Measurements from ENCODE around the gene CCL25. TPM values are rescaled to one million over a fixed set of nuclear protein-coding genes. Genes with fewer than 3 reads are reported as not detected.
A peak's percentile ranks its signal among the peaks of the same experiment; 100 is the strongest.

CCL25 gene
- total RNA-seq, 1 experiment from 2014 or later, result not detected

DNA sequence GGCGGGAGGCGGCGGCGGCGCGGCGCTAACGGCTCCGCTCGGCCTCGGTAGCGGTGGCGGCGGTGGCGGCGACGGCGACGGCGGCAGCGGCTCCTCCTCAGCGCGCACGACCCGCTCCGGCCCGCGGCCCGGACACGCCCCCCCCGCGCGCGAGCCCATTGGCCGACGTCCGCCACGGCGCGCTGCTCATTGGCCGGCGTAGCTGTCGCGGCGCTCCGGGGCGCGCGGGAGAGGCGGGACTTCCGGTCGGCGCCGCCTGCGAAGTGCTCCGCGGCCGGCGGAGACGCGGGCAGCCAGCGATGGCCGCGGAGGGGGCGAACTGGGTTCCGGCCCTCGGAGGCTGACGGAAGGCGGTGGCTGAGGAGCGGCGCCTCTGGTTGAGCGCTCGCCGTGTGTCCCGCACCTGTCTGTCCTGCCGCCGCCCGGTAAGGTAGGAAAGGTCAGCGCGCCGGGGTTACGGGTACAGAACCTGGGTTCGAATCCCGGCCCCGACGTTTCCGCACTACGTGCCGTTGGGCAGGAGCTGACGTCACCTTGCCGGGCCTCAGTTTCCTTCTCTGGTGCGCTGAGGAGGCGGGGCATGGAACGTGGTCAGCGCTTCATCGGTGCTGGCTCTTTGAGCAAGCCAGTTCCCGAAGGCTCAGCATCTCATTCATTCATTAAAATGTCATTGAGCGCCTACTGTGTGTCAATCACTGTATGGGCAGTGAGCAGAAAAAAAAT is 46.9 kb upstream of the CCL25 start, which contains the start of gene ELAVL1:
ELAVL1 (minus strand) TSS at position 108 of the 723 bp plus-strand sequence. CDS start 13,826 bp downstream, outside the sequence.
- H3K9ac ChIP-seq (ENCODE audit: low read length), result peak within 1 kb of the TSS; percentile 90
- peak within 1 kb of the TSS; percentile 68 for H3K27ac ChIP-seq (ENCODE audit: low read depth, low read length)
- no peaks in the 10 kb centered on the region for H3K9me2 ChIP-seq (ENCODE audit: insufficient read depth)
- RAD21 ChIA-PET (ENCODE audit: low non-redundant PET in 1 of 2, low total read pairs in 2 of 2, uncharacterized antibody in 2 of 2, unreplicated experiment in 2 of 2), result interaction anchor here in 1 of 2 experiments (0.6 kb wide), 1 partner anchor 59 kb away, joined by 4 read pairs; no protein-coding TSS in a partner anchor
- BruUV-seq (replicated peaks), result TSS peak; percentile 85
- H3K27me3 ChIP-seq (ENCODE audit: insufficient read depth, low read length), result no peaks in the 10 kb centered on the region
- H3K4me1 ChIP-seq (ENCODE audit: control insufficient read depth in 1 of 2, insufficient read depth in 2 of 2, low read length in 2 of 2), result peaks cover 21 to 40% of the 10 kb centered on the region in 2 experiments
- peaks cover 0 to 5% of the 10 kb centered on the region in 2 experiments; a peak in 1 of 4 replicates for H3K36me3 ChIP-seq (ENCODE audit: control insufficient read depth in 1 of 2, insufficient read depth in 2 of 2, low read length in 2 of 2)
- peak within 1 kb of the TSS; percentile 61 for H2AFZ ChIP-seq (ENCODE audit: low read depth, low read length, poor library complexity, severe bottlenecking)
- peak within 1 kb of the TSS; percentile 99 for H3K4me2 ChIP-seq (ENCODE audit: low read length)
- H3K79me2 ChIP-seq (ENCODE audit: insufficient read depth, low read length), result peaks cover 52% of the 10 kb centered on the region
- POLR2A ChIA-PET, result interaction anchor here (0.8 to 1.3 kb wide), 2 partner anchors 61 to 76 kb away, joined by 3 to 5 read pairs; no protein-coding TSS in a partner anchor
- peaks cover 15% of the 10 kb centered on the region; the same call in 1 of the 2 replicates for H4K20me1 ChIP-seq (ENCODE audit: insufficient read depth)
- intact Hi-C loops (cut with micrococcal nuclease), result loop anchor here (10.0 kb wide), 1 partner anchor 149 kb away; no protein-coding TSS in a partner anchor
- ATAC-seq (peak; percentile 83), DNase-seq (ENCODE audit: low read depth, low spot score) (peak; percentile 73)
- peak within 1 kb of the TSS; percentile 87 to 96 for H3K4me3 ChIP-seq (replicated peaks in 1 of 2; ENCODE audit: low read depth in 1 of 2, low read length in 2 of 2)
- CTCF ChIA-PET, result interaction anchor here (1.4 kb wide), 1 partner anchor 62 kb away, joined by 3 read pairs; the partner anchor contains the start of gene TIMM44
- peak; percentile 81 for TF ChIP-seq ZFX (IDR thresholded peaks at IDR 0.05)
- no peak; the same call in 1 of the 2 replicates for TF ChIP-seq ELF1 (IDR thresholded peaks at IDR 0.05; ENCODE audit: borderline replicate concordance, low read depth)
- TF ChIP-seq SIN3A (IDR thresholded peaks at IDR 0.05; ENCODE audit: low read depth), result peak; percentile 86
- peak; percentile 84 for TF ChIP-seq YY1 (IDR thresholded peaks at IDR 0.05; ENCODE audit: extremely low read depth, insufficient replicate concordance, low read depth, low read length)
- TF ChIP-seq, protein P1, sequence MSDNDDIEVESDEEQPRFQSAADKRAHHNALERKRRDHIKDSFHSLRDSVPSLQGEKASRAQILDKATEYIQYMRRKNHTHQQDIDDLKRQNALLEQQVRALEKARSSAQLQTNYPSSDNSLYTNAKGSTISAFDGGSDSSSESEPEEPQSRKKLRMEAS (IDR thresholded peaks at IDR 0.05), result peak; percentile 66
- peak; percentile 35 for TF ChIP-seq POLR2A (IDR thresholded peaks at IDR 0.05; ENCODE audit: borderline replicate concordance, extremely low read depth, insufficient read depth, insufficient read length)
- TF ChIP-seq TCF7L2 (IDR thresholded peaks at IDR 0.05; ENCODE audit: borderline replicate concordance, extremely low read depth, insufficient read depth, insufficient read length), result peak; percentile 85
- TF ChIP-seq SP1 (IDR thresholded peaks at IDR 0.05; ENCODE audit: low read depth), result peak; percentile 70
- TF ChIP-seq, protein P2, sequence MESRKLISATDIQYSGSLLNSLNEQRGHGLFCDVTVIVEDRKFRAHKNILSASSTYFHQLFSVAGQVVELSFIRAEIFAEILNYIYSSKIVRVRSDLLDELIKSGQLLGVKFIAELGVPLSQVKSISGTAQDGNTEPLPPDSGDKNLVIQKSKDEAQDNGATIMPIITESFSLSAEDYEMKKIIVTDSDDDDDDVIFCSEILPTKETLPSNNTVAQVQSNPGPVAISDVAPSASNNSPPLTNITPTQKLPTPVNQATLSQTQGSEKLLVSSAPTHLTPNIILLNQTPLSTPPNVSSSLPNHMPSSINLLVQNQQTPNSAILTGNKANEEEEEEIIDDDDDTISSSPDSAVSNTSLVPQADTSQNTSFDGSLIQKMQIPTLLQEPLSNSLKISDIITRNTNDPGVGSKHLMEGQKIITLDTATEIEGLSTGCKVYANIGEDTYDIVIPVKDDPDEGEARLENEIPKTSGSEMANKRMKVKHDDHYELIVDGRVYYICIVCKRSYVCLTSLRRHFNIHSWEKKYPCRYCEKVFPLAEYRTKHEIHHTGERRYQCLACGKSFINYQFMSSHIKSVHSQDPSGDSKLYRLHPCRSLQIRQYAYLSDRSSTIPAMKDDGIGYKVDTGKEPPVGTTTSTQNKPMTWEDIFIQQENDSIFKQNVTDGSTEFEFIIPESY (IDR thresholded peaks at IDR 0.05; ENCODE audit: extremely low read depth, insufficient replicate concordance, low read length), result peak; percentile 60
- TF ChIP-seq POLR2AphosphoS5 (IDR thresholded peaks at IDR 0.05; ENCODE audit: low read depth, low read length), result peak; percentile 86
- TF ChIP-seq, protein P3, sequence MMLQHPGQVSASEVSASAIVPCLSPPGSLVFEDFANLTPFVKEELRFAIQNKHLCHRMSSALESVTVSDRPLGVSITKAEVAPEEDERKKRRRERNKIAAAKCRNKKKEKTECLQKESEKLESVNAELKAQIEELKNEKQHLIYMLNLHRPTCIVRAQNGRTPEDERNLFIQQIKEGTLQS (IDR thresholded peaks at IDR 0.05), result no peak
- no peaks in the 10 kb centered on the region for H3K9me3 ChIP-seq (ENCODE audit: control insufficient read depth in 1 of 2, insufficient read depth in 1 of 2, low read depth in 1 of 2, low read length in 2 of 2)

Measured in HCT116 (cell line).